H1 (cell line): ENCODE measurements around the gene CROCC. TPM values are rescaled to one million over a fixed set of nuclear protein-coding genes. Genes with fewer than 3 reads are reported as not detected.

Experiments used
- CBX5 ChIP-seq: fragments of 300-800, 300-1000 bp; sonication (generic); IDR thresholded peaks from 2 replicates; pipeline ENCODE4 v1.7.1; 2016; ENCODE audit warnings: antibody characterized with exemption, low read length, low read depth
- CTBP2 ChIP-seq: IDR thresholded peaks from 2 replicates; pipeline ENCODE4 v1.7.0; 2011; ENCODE audit warnings: borderline replicate concordance, mild to moderate bottlenecking, moderate library complexity, mixed read lengths, low read length; ENCODE audit not compliant: insufficient read depth, insufficient read length
- HDAC2 ChIP-seq, 2 experiments: fragments of 300-600 bp in 1 of 2; sonication (generic) in 1 of 2; IDR thresholded peaks; 2 replicates each; pipeline ENCODE4 v1.6.1; 2011 to 2012; ENCODE audit warnings: low read depth in 2 of 2, low read length in 2 of 2, mild to moderate bottlenecking in 2 of 2, moderate library complexity in 2 of 2, borderline replicate concordance in 1 of 2, inconsistent platforms in 1 of 2
- KDM5A ChIP-seq: fragments of 200-600 bp; IDR thresholded peaks from 2 replicates; pipeline ENCODE4 v1.7.1; 2012; ENCODE audit warnings: mild to moderate bottlenecking, low read length, inconsistent platforms, mixed read lengths
- POLR2A ChIP-seq, 2 experiments: IDR thresholded peaks; 1 replicate in 1 of 2; 2 replicates in 1 of 2; pipeline ENCODE4 v1.6.1; 2011; ENCODE audit warnings: low read depth in 2 of 2, low read length in 2 of 2, mild to moderate bottlenecking in 2 of 2; ENCODE audit errors: control extremely low read depth in 1 of 2
- polyA plus RNA-seq, 7 experiments: library from polyadenylated mRNA; depleted of rRNA in 3 of 7; stranded (reverse) in 5 of 7; unstranded in 2 of 7; fragments of >200 nt in 5 of 7; fragments of 200-250 nt in 2 of 7; gene quantifications; 1 replicate in 5 of 7; 2 replicates in 1 of 7; 4 replicates in 1 of 7; pipeline versions ENCODE4 v1.2.1 to v1.2.3, GENCODE V29; 2011 to 2013; ENCODE audit warnings: missing spikeins in 2 of 7, mixed read lengths in 2 of 7
- total RNA-seq: library from RNA; stranded (reverse); fragmentation: NEBNext Ultra II Directional; extraction: Animal tissue kit (Norgen Biotek cat#: 25700); gene quantifications from 2 replicates; pipeline ENCODE4 v1.2.1, GENCODE V29; 2021

The CROCC gene
- total and polyA plus RNA-seq, 2 of the 8 experiments (the other 6 are each of a cell fraction or from before 2014, with no cell fraction given) = 12.1 to 39.5 TPM

GRCh38 chr1:17004466-17005364, 83.0 kb downstream of the CROCC start (continued):
- no peak for TF ChIP-seq POLR2A (IDR thresholded peaks at IDR 0.05; ENCODE audit: control extremely low read depth in 1 of 2, low read depth in 2 of 2, low read length in 2 of 2)
- no peak for TF ChIP-seq CTBP2
- TF ChIP-seq CBX5 = no peak
- peak in 1 of 2 experiments; percentile 61; a peak in 1 of 4 replicates for TF ChIP-seq HDAC2 (IDR thresholded peaks at IDR 0.05; ENCODE audit: borderline replicate concordance in 1 of 2, low read depth in 2 of 2, low read length in 2 of 2)
- no peak for TF ChIP-seq KDM5A
